SK-MEL-5 (cell line): Measurements from ENCODE around the gene RNF121. TPM values are rescaled to one million over a fixed set of nuclear protein-coding genes. Genes with fewer than 3 reads are reported as not detected.

Experiments
- DNase-seq: peaks from one replicate; pipeline ENCODE4 v3.0.0-alpha.2; 2016; ENCODE audit warnings: low read depth, low spot score
- in situ Hi-C: cut with HindIII; loops from 2 replicates; pipeline ENCODE4 v1.10.0; 2016; ENCODE audit warnings: low sequenced_read_pairs, high pct_unique_total_duplicates, low pct_unique_long_range_greater_than_20kb
- total RNA-seq: library from RNA; depleted of rRNA; stranded (reverse); fragments of >200 nt; shearing (Covaris generic); gene quantifications from 2 replicates; pipeline ENCODE4 v1.2.3, GENCODE V29; 2014

The RNF121 gene
- total RNA-seq, 1 experiment from 2014 or later = 50.9 TPM

DNA sequence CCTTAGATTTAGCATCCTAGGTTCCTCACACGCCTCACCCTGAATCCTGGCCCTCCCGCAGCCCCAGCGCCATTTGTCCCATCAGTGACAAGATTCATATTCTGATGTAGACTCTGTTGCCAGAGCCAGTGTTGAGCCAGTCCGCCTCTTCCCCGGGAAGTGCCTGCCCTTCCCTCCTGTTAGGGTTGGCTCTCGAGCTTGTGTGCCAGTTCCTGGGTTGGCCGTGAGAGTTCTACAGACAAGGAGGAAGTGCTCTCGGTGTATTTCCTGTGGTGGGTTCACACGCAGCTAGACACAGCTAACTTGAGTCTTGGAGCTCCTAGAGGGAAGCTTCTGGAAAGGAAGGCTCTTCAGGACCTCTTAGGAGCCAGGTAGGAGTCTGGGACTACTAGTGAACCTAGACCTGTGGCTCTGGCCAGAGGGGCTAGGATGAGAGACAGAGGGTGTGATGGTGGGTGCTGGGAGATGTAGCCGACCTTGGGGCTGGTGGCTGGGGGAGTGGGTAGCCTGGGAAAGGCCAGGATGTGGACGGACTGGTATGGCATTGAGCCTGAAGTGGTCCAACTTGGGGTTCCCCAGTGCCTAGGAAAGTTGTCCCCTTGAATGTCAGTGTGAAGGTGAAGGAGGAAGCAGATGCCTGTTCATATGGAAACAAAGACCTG, 69.9 kb downstream of the RNF121 start, which contains the start of gene IL18BP:
Gene IL18BP (plus strand): TSS at position 261 of the 662 bp plus-strand sequence. CDS start 1,076 bp downstream, outside the sequence.
- in situ Hi-C loops = no loop called here

GRCh38 chr11:71999362-71999761, 70.5 kb downstream of the RNF121 start:
- DNase-seq = no peak
- in situ Hi-C loops = no loop called here

More for the DNA sequence above, 69.9 kb downstream of the RNF121 start, which contains the start of gene IL18BP:
- no peak for DNase-seq

DNA sequence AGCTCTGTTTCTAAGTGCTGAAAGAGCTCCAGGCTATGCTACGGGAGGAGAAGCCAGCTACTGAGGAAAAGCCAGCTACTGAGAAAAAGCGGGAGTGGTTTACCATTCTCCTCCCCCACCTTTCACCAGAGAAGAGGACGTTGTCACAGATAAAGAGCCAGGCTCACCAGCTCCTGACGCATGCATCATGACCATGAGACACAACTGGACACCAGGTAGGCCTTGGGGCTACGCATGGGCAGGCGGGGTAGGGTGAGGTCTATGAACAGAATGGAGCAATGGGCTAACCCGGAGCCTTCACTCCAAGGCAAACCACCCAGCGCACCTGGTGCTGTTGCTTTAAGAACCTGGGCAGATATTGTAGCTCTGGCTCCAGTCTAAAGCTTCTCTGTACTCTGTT, 71.0 kb downstream of the RNF121 start:
- in situ Hi-C loops = no loop called here
- no peak for DNase-seq

- in situ Hi-C loops = no loop called here
- DNase-seq = no peak
These were observed 71.5 kb downstream of the RNF121 start for GRCh38 chr11:72000202-72000867.

DNA sequence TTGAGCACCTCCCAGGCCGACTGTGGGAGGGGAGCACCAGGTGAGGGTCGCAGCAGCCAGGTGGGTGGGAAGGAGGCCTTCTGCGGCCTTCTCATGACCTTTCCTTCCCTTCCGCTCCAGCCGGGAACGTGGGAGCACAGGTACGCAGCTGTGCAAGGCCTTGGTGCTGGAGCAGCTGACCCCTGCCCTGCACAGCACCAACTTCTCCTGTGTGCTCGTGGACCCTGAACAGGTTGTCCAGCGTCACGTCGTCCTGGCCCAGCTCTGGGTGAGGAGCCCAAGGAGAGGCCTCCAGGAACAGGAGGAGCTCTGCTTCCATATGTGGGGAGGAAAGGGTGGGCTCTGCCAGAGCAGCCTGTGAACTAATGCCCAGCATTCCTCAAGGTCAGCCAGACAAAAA, 72.4 kb downstream of the RNF121 start:
- DNase-seq = no peak
- in situ Hi-C loops = no loop called here

GRCh38 chr11:72001834-72002591, 73.2 kb downstream of the RNF121 start:
- no peak for DNase-seq
- in situ Hi-C loops = no loop called here

- in situ Hi-C loops = no loop called here
- no peak for DNase-seq
These were observed 74.3 kb downstream of the RNF121 start for GRCh38 chr11:72002841-72003775.

DNA sequence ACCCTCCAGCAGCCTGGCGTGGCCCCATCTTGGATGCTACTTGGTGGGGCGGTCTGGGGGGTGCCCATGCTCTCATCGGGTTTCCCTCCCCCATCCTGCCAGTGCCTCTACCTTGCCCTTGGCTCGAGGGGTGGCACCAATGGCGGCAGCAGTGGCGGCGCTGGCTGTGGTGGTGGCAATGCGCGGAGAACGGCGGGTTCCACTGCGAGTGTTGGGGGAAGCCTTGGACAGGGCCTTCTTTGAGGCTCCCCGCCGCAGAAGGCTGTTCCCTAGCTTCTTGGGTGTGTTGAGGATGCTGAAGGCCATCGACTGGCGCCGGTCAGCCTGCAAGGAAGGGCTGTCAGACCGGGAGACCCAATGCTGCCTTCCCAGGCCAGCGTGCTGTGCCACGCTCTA, 74.9 kb downstream of the RNF121 start:
- DNase-seq = no peak
- in situ Hi-C loops = no loop called here

DNA sequence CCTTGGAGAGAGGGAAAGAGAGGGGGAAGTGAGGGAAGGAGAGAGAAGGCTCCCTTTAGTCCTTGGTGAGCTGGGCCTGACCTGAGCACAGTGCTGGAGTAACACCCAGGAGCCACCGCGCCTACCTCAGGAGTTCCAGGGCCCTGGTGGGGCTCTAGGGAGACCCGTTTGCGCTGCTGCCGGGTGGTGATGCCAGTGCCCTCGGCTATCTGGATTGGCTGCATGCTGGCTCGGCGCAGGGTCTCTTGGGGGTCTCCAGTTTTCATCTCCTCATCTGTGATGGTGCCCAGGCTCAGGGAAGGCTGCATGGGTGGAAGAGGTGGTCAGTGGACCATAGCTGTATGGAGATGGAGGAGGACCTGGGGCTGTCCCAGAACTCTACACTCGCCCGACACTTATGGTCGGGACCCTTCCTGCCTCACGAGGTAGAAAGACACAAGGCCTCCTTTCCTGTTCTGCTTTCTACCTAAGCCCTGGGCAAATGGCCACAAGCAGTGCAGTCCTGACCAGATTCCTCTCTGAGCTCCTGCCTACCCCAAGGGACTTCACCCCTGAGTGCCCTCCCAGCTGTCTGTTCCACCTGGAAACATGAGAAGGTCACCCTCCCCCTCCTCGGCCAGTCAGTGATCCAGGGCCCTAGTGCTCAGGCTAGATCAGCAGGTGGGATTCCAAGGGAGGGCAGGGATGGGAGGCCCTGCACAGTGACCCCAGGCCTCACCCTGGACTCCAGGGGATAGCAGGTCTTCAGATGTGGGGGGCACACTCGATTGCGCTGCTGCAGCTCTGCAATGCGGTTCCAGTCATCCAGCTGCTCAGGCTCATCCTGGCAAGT, 75.9 kb downstream of the RNF121 start:
- no peak for DNase-seq
- in situ Hi-C loops = no loop called here

DNA sequence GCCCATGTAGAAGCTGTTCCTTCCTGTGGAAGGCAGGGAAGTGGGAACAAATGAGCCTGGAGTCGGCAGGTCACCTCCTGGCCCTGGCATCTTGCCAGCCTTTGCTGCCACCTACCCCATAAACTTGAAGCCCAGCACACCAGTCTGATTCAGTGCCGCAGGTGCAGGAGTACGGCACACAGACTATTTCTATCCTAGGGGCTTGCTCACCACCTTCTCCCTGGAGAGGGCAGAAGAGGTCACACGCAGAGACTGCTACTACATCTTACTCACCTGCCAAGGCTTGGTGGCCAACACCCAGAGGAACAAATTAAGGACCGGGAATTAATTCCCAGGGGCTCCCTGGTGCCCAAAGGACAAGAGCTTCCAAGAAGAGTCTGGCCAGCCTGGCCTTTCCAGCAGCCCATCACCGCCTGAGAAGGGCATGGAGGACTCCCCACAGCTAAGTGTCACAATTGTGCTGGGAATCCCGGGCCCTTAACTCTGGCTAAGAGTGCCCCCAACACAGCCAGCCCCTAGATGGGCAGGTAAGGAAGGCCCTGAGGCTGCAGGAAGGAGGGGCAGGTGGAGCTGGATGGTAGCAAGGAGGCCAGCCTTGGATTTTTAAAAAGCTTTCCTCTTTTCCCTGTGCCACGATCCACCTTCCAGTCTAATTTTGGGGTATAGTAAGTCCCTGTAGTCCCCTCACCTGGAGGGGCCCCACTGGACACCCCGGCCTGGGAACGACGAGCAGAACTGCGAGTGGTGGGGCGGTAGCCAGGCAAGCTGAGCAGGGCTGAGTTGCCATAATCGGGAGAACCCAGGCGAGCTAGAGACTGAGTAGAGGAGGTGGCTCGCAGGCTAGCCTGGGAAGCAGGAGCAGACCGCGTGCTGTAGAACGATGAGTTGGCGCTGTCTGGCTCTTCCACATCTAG, 76.8 kb downstream of the RNF121 start:
- in situ Hi-C loops = no loop called here
- DNase-seq = no peak

DNA sequence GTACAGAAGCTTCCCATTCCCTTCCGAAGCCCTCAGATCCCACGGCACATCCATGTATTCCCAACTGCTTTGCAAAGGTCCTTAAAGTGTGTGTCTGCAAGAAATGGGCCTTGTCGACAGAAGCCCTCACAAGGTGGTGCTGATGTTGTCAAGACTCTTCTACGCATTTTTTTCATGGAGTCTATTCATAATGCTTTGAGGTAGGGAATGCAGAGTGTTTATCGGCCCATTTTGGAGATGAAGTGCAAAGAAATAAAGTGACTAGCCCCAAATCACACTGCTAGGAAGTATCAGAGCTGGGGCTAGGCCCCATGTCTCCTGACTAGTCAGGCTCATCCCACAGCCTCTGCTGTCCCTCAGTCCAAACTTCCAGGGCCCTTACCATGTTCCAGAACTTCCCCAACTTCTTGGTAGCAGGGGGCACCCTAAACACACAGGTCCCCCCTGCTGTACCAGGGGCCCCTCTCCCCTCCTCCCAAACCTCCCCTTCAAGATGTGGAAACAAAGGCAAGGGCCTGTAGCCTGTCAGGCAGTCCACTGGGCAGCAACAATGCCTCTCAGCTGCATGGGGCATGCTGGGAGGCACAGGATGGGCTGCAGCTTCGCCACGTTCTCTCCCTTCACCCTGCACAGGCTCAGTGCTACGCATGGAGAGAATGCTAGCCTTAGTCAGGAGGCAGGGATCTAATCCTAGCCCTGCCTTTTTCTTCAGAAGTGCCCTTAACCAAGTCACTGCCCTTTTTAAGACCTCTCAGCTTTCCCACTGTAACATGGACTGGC, 77.7 kb downstream of the RNF121 start:
- DNase-seq = no peak
- in situ Hi-C loops = no loop called here

GRCh38 chr11:72007089-72007476, 78.2 kb downstream of the RNF121 start:
- in situ Hi-C loops = no loop called here
- DNase-seq = no peak

DNA sequence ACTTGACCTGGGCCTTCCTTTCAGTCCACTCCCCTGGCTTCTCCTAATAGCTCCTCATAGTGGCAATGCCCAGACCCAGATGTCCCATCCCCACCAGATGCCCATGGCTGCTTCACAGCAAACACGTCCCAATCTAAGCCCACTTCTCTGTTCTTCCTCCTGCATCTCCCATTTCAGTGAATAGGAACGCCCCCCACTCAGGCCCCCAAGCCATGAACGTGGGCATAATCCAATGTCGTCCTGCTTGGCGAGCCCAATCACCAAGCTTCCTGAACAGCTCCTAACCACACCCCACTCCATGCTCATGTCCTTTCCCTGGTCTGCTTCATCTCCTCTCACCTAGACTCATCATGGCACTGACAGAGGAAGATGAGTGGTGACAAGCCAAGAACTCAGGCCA, 78.7 kb downstream of the RNF121 start:
- in situ Hi-C loops = no loop called here
- no peak for DNase-seq

DNA sequence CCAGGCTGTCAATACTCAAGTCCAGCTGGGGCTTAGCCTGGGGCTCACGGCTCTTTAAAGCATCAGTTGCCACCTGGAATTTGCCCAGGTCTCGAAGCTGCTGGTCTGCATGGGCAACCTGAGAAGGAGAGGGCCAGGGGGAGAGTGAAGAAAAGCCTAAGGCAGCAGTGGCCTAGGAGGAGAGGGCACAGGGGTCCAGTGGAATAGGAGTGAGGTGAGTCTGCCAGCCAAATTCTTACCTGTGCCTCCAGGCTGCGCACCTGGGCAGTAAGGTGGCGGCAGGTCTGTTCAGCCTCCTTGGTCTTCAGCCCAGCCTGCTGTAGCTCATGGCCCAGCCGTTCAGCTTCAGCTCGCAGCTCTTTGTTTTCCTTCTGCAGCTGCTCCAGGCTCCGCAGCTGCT, 79.9 kb downstream of the RNF121 start:
- in situ Hi-C loops = no loop called here
- DNase-seq = no peak

DNA sequence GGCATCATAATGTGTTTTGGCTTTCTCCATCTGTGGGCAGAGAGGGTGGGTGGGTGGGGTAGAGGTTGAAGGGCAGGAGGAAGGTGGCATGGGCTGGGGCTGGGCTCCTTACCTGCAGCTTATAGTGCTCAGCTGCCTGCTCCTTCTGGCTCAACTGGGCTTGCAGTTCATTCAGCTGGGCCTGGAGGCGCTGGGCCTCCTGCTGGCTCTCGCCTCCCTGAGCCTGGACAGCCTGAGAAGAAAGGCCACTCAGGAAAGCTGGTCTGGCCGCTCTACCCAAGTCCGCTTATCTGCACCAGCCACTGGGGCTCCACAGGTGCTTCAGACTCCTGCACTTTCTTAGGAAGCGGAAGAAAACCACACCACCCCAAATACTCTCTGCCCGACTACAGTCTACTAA, 80.3 kb downstream of the RNF121 start:
- DNase-seq = no peak
- in situ Hi-C loops = no loop called here
